AG10803 (cell line): ENCODE results near the gene GSDMA.

Source experiments
- DNase-seq: peaks from one replicate; pipeline ENCODE4 v3.0.0; 2010; ENCODE audit warnings: low read depth
- H3K4me3 ChIP-seq: 2 replicates; pipeline ENCODE4 v1.5.1; 2011; ENCODE audit warnings: mild to moderate bottlenecking, low read length, control low read depth
- CTCF ChIP-seq: conservative IDR thresholded peaks from 2 replicates; pipeline ENCODE4 v1.5.1; 2011; ENCODE audit warnings: mild to moderate bottlenecking, low read length, control low read depth, inconsistent platforms

The GSDMA gene

GRCh38 chr17:39921323-39921722 lies 41.5 kb upstream of the GSDMA start:
- no peak for DNase-seq
- no peak overlapping the region for H3K4me3 ChIP-seq
- no peak for TF ChIP-seq CTCF

GRCh38 chr17:39922006-39922405 lies 40.8 kb upstream of the GSDMA start:
- TF ChIP-seq CTCF: no peak
- H3K4me3 ChIP-seq: no peak overlapping the region
- no peak for DNase-seq

- DNase-seq: no peak
- no peak overlapping the region for H3K4me3 ChIP-seq
- TF ChIP-seq CTCF: no peak
These were observed 39.6 kb upstream of the GSDMA start for GRCh38 chr17:39923230-39923629.

- peak; percentile 37 for DNase-seq
- no peak overlapping the region for H3K4me3 ChIP-seq
- TF ChIP-seq CTCF: peak; percentile 26
These were observed 38.7 kb upstream of the GSDMA start for GRCh38 chr17:39923836-39924690.

- no peak overlapping the region for H3K4me3 ChIP-seq
- TF ChIP-seq CTCF: no peak
- no peak for DNase-seq
These were observed 38.1 kb upstream of the GSDMA start for GRCh38 chr17:39924691-39925055.

GRCh38 chr17:39925282-39926134 lies 37.3 kb upstream of the GSDMA start:
- no peak for TF ChIP-seq CTCF
- no peak for DNase-seq
- H3K4me3 ChIP-seq: peak overlapping the region; percentile 80

GRCh38 chr17:39926135-39926587 lies 36.6 kb upstream of the GSDMA start:
- DNase-seq: no peak
- H3K4me3 ChIP-seq: peak overlapping the region; percentile 80
- no peak for TF ChIP-seq CTCF
